ENCODE results near the gene PAGR1.

The PAGR1 gene

DNA sequence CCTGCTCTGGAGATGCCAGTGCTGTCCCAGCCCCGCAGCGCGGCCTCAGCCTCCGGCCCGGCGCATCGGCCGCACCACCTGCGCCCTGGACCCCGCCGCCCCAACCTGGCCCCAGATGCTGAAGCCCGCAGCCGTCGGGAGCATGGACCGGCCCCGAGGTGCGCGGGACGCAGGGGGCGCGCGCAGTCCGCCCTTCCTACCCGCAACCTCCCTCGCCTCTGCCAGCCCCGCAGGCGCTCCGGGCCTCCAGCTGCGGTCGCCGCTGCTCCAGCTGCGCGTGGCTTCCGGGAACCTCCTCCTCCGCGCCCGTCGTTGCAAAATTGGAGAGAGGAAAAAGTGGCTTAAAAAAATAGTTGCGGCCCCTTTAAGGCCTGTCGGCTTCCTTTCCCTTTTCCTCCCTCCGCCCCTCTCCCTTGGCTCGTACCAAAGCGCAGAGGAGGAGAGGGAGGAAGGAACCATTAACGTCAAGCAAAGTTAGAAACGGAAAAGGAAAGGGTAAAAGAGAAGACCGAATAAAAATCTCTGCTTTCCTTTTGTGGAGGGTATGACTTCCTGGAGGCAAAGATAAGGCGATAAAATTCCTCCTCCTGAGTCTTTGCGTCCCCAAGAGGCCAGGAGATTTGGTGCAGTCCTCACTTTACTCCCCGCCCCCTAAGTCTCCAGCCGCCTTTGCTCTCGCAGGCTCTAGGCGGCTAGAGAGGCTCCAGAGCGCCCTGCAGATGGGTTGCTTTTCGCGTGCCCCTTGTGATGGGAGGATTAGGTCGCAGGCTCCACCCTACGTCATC lies 47.1 kb downstream of the PAGR1 start, which contains the start of gene CDIPT (continued):
- TF ChIP-seq, protein P1, sequence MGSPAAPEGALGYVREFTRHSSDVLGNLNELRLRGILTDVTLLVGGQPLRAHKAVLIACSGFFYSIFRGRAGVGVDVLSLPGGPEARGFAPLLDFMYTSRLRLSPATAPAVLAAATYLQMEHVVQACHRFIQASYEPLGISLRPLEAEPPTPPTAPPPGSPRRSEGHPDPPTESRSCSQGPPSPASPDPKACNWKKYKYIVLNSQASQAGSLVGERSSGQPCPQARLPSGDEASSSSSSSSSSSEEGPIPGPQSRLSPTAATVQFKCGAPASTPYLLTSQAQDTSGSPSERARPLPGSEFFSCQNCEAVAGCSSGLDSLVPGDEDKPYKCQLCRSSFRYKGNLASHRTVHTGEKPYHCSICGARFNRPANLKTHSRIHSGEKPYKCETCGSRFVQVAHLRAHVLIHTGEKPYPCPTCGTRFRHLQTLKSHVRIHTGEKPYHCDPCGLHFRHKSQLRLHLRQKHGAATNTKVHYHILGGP (tag by site-specific recombination; IDR thresholded peaks at IDR 0.05): no peak
- TF ChIP-seq ZBTB1 (tag by site-specific recombination; IDR thresholded peaks at IDR 0.05) (0 out of 2 replicates have a peak, but pooled peaks have one; percentile 35), ZFHX2 (tag by site-specific recombination; conservative IDR thresholded peaks at IDR 0.05) (peak; percentile 47), ZNF184 (tag by site-specific recombination; IDR thresholded peaks at IDR 0.05) (peak; percentile 28), ZSCAN23 (tag by site-specific recombination; IDR thresholded peaks at IDR 0.05) (peak; percentile 83), ZNF223 (tag by site-specific recombination; IDR thresholded peaks at IDR 0.05) (no peak), HOXD13 (CRISPR knock-in tag; IDR thresholded peaks at IDR 0.05; ENCODE audit: borderline replicate concordance) (no peak), ZBTB17 (tag by site-specific recombination; IDR thresholded peaks at IDR 0.05) (peak; percentile 93), ZNF610 (tag by site-specific recombination; IDR thresholded peaks at IDR 0.05; ENCODE audit: borderline replicate concordance) (0 out of 2 replicates have a peak, but pooled peaks have one; percentile 61), ZBTB20 (tag by site-specific recombination; IDR thresholded peaks at IDR 0.05) (peak; percentile 47), SETDB1 (IDR thresholded peaks at IDR 0.05; ENCODE audit: insufficient read length, low read length) (peak; percentile 64), ZNF112 (tag by site-specific recombination; IDR thresholded peaks at IDR 0.05) (no peak), ZNF561 (tag by site-specific recombination; IDR thresholded peaks at IDR 0.05; ENCODE audit: borderline replicate concordance) (no peak; the same call in none of the 2 replicates), PRDM1 (tag by site-specific recombination; IDR thresholded peaks at IDR 0.05) (peak; percentile 87), ZNF792 (tag by site-specific recombination; IDR thresholded peaks at IDR 0.05) (no peak), ZNF174 (tag by site-specific recombination; IDR thresholded peaks at IDR 0.05) (peak; percentile 80; the same call in 1 of the 2 replicates), ZNF202 (tag by site-specific recombination; IDR thresholded peaks at IDR 0.05; ENCODE audit: borderline replicate concordance) (no peak), ZNF791 (tag by site-specific recombination; IDR thresholded peaks at IDR 0.05) (no peak; the same call in 1 of the 2 replicates), ZNF629 (tag by site-specific recombination; IDR thresholded peaks at IDR 0.05) (peak; percentile 93), OSR2 (tag by site-specific recombination; IDR thresholded peaks at IDR 0.05) (peak; percentile 24)
- TF ChIP-seq, protein P2, sequence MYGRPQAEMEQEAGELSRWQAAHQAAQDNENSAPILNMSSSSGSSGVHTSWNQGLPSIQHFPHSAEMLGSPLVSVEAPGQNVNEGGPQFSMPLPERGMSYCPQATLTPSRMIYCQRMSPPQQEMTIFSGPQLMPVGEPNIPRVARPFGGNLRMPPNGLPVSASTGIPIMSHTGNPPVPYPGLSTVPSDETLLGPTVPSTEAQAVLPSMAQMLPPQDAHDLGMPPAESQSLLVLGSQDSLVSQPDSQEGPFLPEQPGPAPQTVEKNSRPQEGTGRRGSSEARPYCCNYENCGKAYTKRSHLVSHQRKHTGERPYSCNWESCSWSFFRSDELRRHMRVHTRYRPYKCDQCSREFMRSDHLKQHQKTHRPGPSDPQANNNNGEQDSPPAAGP (tag by site-specific recombination; IDR thresholded peaks at IDR 0.05): peak; percentile 96
- TF ChIP-seq, protein P3, sequence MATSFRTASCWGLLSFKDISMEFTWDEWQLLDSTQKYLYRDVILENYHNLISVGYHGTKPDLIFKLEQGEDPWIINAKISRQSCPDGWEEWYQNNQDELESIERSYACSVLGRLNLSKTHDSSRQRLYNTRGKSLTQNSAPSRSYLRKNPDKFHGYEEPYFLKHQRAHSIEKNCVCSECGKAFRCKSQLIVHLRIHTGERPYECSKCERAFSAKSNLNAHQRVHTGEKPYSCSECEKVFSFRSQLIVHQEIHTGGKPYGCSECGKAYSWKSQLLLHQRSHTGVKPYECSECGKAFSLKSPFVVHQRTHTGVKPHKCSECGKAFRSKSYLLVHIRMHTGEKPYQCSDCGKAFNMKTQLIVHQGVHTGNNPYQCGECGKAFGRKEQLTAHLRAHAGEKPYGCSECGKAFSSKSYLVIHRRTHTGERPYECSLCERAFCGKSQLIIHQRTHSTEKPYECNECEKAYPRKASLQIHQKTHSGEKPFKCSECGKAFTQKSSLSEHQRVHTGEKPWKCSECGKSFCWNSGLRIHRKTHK (tag by site-specific recombination; IDR thresholded peaks at IDR 0.05): no peak

DNA sequence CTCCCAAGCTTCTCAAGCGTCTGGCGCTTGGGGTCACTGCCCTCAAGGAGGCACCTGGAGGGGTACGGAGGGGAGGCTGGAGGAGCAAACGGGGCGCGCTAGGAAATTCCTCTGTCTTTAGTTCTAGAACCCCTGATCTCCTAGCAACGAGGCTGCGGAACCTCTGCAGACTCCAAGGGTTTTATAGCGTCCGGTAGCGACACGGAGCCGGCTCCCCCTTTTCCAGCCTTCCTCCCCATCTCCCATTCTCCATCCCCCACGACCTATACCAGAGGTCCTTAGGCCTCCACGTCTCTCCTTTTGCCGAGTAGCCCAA lies 47.7 kb downstream of the PAGR1 start:
- CTCF ChIA-PET: interaction anchor here (0.6 to 2.0 kb wide), 4 partner anchors 9 to 77 kb away, joined by 3 to 7 read pairs (median 4); no protein-coding TSS in a partner anchor
- POLR2A ChIA-PET: interaction anchor here (1.0 to 1.9 kb wide), 5 partner anchors 9 to 98 kb away, joined by 3 to 7 read pairs (median 5); partner anchors contain the start of genes SEZ6L2 and TMEM219
- Histone ChIP-seq H3K4me1 (ENCODE audit: control insufficient read depth, insufficient read depth, low read length) (no peaks in the 10 kb centered on the region), H3K27ac (ENCODE audit: extremely low read depth, low read depth, low read length) (peak overlapping the region; percentile 93), H3K9me3 (ENCODE audit: control insufficient read depth, insufficient read depth, low read depth, low read length) (no peaks in the 10 kb centered on the region), H3K4me3 (ENCODE audit: low read depth, low read length) (peak overlapping the region; percentile 12; the same call in 1 of the 2 replicates), H3K36me3 (ENCODE audit: control insufficient read depth in 2 of 2, insufficient read depth in 1 of 2, low read length in 2 of 2) (peaks cover 4 to 29% of the 10 kb centered on the region in 2 experiments; a peak in 2 of 3 replicates)
- TF ChIP-seq KLF10 (tag by site-specific recombination; IDR thresholded peaks at IDR 0.05) (no peak), ZNF112 (tag by site-specific recombination; IDR thresholded peaks at IDR 0.05) (no peak), ZXDB (tag by site-specific recombination; IDR thresholded peaks at IDR 0.05) (0 out of 2 replicates have a peak, but pooled peaks have one; percentile 64), ZNF501 (tag by site-specific recombination; IDR thresholded peaks at IDR 0.05) (no peak), SP2 (tag by site-specific recombination; IDR thresholded peaks at IDR 0.05) (no peak), ZNF514 (tag by site-specific recombination; IDR thresholded peaks at IDR 0.05) (no peak), ZNF335 (tag by site-specific recombination; conservative IDR thresholded peaks at IDR 0.05) (0 out of 2 replicates have a peak, but pooled peaks have one; percentile 11), MZF1 (tag by site-specific recombination; IDR thresholded peaks at IDR 0.05; ENCODE audit: borderline replicate concordance) (no peak), PBX3 (CRISPR knock-in tag; IDR thresholded peaks at IDR 0.05) (no peak)
- TF ChIP-seq, protein P4, sequence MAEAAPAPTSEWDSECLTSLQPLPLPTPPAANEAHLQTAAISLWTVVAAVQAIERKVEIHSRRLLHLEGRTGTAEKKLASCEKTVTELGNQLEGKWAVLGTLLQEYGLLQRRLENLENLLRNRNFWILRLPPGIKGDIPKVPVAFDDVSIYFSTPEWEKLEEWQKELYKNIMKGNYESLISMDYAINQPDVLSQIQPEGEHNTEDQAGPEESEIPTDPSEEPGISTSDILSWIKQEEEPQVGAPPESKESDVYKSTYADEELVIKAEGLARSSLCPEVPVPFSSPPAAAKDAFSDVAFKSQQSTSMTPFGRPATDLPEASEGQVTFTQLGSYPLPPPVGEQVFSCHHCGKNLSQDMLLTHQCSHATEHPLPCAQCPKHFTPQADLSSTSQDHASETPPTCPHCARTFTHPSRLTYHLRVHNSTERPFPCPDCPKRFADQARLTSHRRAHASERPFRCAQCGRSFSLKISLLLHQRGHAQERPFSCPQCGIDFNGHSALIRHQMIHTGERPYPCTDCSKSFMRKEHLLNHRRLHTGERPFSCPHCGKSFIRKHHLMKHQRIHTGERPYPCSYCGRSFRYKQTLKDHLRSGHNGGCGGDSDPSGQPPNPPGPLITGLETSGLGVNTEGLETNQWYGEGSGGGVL (tag by site-specific recombination; IDR thresholded peaks at IDR 0.05): peak; percentile 64; the same call in 1 of the 2 replicates
